Measurements from ENCODE around the gene CALD1.
A peak's percentile ranks its signal among the peaks of the same experiment; 100 is the strongest.

Gene CALD1

DNA sequence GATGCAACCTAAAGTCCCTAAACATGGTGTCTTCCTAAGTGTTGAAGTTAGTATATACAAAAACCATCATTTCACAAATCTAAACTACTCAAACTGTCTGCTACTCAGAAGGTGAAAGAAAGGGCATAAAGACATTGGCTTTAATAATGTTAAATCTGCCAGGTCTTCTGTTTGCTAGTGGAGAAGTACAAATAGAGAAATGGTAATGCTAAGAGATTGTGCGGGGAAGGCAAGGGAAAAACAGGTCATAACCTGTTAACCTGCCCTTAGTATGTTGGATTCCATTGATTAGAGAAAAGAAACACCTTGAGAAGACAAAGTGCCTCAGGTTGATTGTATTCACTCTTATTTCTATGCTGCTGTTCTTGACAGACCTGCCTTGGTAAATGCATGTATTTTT is 80.3 kb downstream of the CALD1 start:
- H3K27ac Mint-ChIP-seq = no peak overlapping the region
- H3K36me3 Mint-ChIP-seq (ENCODE audit: low read depth) = peaks cover 21% of the 10 kb centered on the region
- H3K9me3 Mint-ChIP-seq = peaks cover 5% of the 10 kb centered on the region
- H3K4me3 Mint-ChIP-seq = no peak overlapping the region
- no peaks in the 10 kb centered on the region for H3K27me3 Mint-ChIP-seq (ENCODE audit: low read depth)
- H3K4me1 Mint-ChIP-seq (ENCODE audit: low read depth) = peaks cover 27% of the 10 kb centered on the region

GRCh38 chr7:134865001-134865845 is 85.8 kb downstream of the CALD1 start:
- Mint-ChIP-seq H3K4me1 (ENCODE audit: low read depth) (peaks cover 20% of the 10 kb centered on the region), H3K4me3 (peak overlapping the region; percentile 60)

GRCh38 chr7:134866617-134867016 is 87.2 kb downstream of the CALD1 start:
- H3K9me3 Mint-ChIP-seq = no peaks in the 10 kb centered on the region
- no peak overlapping the region for H3K4me3 Mint-ChIP-seq
- H3K36me3 Mint-ChIP-seq (ENCODE audit: low read depth) = peaks cover 5% of the 10 kb centered on the region
- no peak overlapping the region for H3K27ac Mint-ChIP-seq
- H3K4me1 Mint-ChIP-seq (ENCODE audit: low read depth) = peaks cover 20% of the 10 kb centered on the region
- no peaks in the 10 kb centered on the region for H3K27me3 Mint-ChIP-seq (ENCODE audit: low read depth)

More at GRCh38 chr7:134865001-134865845, 85.8 kb downstream of the CALD1 start:
- no peaks in the 10 kb centered on the region for H3K9me3 Mint-ChIP-seq
- H3K27ac Mint-ChIP-seq = peak overlapping the region; percentile 89
- H3K27me3 Mint-ChIP-seq (ENCODE audit: low read depth) = no peaks in the 10 kb centered on the region
- H3K36me3 Mint-ChIP-seq (ENCODE audit: low read depth) = peaks cover 9% of the 10 kb centered on the region

DNA sequence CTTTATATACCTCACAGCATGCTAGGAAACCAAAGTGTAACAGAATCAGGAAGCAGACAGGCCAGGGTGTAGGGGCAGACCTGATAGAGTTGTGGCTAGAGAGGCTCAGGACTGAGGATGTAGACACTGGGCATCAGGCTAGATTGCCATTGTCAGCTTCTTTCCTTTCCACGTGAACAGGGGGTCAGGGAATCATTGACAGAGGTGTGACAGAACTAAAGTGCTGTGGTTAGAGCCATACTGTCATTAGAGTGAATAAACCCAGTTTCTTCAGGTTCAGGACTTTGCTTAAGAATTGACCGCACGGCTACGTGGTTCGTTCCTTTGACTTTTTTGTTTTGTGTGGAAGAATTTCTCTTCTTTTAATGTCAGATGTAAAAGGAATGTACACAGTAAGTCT is 90.7 kb downstream of the CALD1 start:
- Mint-ChIP-seq H3K27ac (no peak overlapping the region), H3K36me3 (ENCODE audit: low read depth) (no peaks in the 10 kb centered on the region), H3K4me1 (ENCODE audit: low read depth) (peaks cover 13% of the 10 kb centered on the region), H3K27me3 (ENCODE audit: low read depth) (peaks cover 4% of the 10 kb centered on the region), H3K9me3 (no peaks in the 10 kb centered on the region), H3K4me3 (no peak overlapping the region)

DNA sequence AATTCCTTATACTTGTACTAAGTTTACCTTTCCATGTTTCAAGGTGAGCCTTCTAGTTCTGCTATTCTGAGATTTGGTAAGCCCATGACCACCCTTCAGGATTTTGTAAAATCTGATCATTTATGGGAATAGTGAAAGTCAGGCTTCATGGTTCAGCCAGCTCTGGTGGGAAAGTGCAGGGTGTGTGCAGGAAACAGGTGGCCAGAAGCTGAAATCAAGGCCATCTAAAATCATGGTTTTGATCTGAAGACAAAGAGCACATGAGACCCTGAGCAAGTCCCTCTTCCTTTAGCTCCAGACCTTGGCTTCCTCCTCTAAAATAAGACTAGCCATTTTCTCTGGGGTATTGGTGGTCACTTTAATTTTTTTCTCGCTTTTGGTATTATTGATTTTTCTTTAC is 91.3 kb downstream of the CALD1 start:
- H3K4me3 Mint-ChIP-seq = no peak overlapping the region
- H3K27me3 Mint-ChIP-seq (ENCODE audit: low read depth) = peaks cover 4% of the 10 kb centered on the region
- no peaks in the 10 kb centered on the region for H3K36me3 Mint-ChIP-seq (ENCODE audit: low read depth)

DNA sequence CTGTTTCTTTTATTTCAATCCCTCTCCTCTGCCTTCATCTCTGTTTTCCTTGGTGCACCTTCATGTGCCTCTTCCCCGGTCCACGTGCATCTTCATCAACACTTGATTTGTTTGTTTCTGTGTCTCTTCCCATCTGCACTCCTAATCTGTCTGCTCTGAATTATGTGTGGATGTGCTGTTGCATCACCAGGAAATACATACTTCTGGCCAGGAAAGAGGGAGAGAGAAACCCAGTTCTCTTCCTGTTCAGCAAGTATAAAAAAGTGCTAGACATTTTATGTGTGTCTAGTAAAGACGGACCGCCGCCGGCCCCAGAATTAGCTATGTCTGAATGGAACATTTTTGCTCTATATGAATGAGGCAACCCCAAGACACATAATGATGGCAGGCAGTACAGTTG is 93.8 kb downstream of the CALD1 start:
- H3K36me3 Mint-ChIP-seq (ENCODE audit: low read depth) = no peaks in the 10 kb centered on the region
- H3K27ac Mint-ChIP-seq = no peak overlapping the region
- peaks cover 3% of the 10 kb centered on the region for H3K4me1 Mint-ChIP-seq (ENCODE audit: low read depth)
- no peaks in the 10 kb centered on the region for H3K9me3 Mint-ChIP-seq
- no peak overlapping the region for H3K4me3 Mint-ChIP-seq
- H3K27me3 Mint-ChIP-seq (ENCODE audit: low read depth) = peaks cover 4% of the 10 kb centered on the region

More for the DNA sequence above, 91.3 kb downstream of the CALD1 start:
- no peaks in the 10 kb centered on the region for H3K9me3 Mint-ChIP-seq
- H3K27ac Mint-ChIP-seq = no peak overlapping the region
- H3K4me1 Mint-ChIP-seq (ENCODE audit: low read depth) = peaks cover 7% of the 10 kb centered on the region

DNA sequence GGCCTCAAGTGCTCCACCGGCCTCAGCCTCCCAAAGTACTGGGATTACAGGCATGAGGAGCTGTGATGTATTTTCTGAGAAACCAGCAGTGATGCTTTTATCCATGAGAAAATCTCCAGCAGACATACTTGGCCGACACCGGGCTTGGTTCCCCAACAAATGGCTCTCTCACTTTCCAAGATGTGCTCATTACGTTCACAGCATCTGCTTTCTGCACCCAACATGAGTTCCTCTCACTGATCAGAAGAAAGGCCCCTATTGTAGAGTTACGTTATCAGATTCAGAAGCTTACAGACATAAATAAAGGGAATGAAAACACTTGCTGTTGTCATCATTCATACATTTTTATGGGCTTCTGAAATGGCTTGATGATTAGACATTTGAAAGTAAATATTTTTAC is 95.0 kb downstream of the CALD1 start:
- Mint-ChIP-seq H3K9me3 (no peaks in the 10 kb centered on the region), H3K4me3 (no peak overlapping the region), H3K27ac (no peak overlapping the region), H3K27me3 (ENCODE audit: low read depth) (peaks cover 4% of the 10 kb centered on the region), H3K36me3 (ENCODE audit: low read depth) (no peaks in the 10 kb centered on the region), H3K4me1 (ENCODE audit: low read depth) (peaks cover 3% of the 10 kb centered on the region)

DNA sequence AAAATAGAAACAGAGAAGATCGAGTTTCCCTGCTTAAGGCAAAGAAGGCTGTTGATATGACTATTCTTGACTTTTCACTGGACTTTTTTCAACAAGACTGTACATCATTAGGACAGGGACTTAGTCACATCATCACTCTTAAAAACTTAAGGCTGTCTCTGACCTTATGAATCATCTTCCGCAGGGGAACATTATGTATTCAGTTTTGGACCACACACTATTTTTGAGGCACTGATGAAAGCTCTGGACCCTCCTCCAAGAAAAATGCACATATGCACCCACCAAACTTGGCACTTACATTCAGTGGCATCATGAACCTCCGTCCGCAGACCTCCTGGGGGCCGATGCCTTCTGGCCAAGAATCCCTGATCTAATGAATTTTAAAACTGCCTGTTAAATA is 96.4 kb downstream of the CALD1 start:
- H3K36me3 Mint-ChIP-seq (ENCODE audit: low read depth) = no peaks in the 10 kb centered on the region
- peaks cover 3% of the 10 kb centered on the region for H3K4me1 Mint-ChIP-seq (ENCODE audit: low read depth)
- H3K27me3 Mint-ChIP-seq (ENCODE audit: low read depth) = peaks cover 4% of the 10 kb centered on the region
- no peaks in the 10 kb centered on the region for H3K9me3 Mint-ChIP-seq
- no peak overlapping the region for H3K27ac Mint-ChIP-seq
- no peak overlapping the region for H3K4me3 Mint-ChIP-seq

GRCh38 chr7:134878746-134879357 is 99.4 kb downstream of the CALD1 start:
- no peak overlapping the region for H3K27ac Mint-ChIP-seq
- peaks cover 5% of the 10 kb centered on the region for H3K27me3 Mint-ChIP-seq (ENCODE audit: low read depth)
- no peaks in the 10 kb centered on the region for H3K9me3 Mint-ChIP-seq
- H3K4me1 Mint-ChIP-seq (ENCODE audit: low read depth) = no peaks in the 10 kb centered on the region
- H3K4me3 Mint-ChIP-seq = no peak overlapping the region
- no peaks in the 10 kb centered on the region for H3K36me3 Mint-ChIP-seq (ENCODE audit: low read depth)

DNA sequence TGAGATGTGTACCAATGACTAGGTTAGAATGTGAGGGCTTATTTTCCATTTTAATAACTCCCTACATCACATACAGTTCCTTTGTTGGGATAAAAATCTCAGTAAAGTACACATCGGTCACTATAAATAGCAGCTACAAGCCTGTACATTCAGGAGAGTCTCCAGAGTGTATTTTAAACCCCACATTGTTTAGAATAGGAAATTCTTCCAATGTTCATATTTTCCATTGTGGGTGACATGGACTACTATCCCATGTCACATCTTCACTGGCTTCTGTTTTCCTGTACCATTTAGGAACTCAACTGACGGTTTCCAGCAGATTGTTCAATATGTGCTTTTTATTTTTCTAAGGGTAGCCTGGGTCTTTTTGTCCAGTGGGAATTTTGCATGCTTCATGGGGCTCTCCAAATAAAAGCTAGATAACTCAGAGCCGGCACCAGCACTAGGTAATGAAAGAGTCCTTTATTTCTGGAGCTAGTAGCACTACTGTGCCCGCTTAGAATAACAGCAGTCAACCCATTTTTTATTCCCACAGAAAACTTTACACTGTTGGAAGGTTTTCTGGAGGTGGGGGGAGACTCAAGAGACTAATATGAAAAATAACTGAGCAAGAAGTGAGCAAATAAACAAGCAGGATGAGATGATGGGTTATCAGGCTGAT is 100.5 kb downstream of the CALD1 start:
- Mint-ChIP-seq H3K27ac (no peak overlapping the region), H3K4me1 (ENCODE audit: low read depth) (no peaks in the 10 kb centered on the region), H3K27me3 (ENCODE audit: low read depth) (peaks cover 5% of the 10 kb centered on the region), H3K9me3 (no peaks in the 10 kb centered on the region), H3K36me3 (ENCODE audit: low read depth) (no peaks in the 10 kb centered on the region), H3K4me3 (no peak overlapping the region)

DNA sequence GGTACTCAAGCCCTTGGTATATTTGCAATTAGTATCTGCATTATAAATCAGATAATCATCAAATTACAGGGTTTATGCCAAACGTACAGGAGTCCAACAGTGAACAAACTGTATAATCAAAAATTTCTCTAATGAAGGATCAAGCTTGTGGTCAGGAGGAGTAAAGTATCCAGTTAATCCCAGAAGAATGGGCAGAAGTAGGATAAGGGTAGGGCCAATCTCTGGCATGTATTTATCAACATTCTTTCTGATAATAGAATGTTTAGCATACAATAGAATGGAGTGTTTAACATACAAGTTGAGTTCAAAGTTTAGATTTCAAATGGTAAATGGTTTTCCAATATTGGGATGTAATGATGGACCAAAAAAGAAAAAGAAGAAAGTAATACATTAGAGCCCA is 103.0 kb downstream of the CALD1 start:
- no peaks in the 10 kb centered on the region for H3K36me3 Mint-ChIP-seq (ENCODE audit: low read depth)

DNA sequence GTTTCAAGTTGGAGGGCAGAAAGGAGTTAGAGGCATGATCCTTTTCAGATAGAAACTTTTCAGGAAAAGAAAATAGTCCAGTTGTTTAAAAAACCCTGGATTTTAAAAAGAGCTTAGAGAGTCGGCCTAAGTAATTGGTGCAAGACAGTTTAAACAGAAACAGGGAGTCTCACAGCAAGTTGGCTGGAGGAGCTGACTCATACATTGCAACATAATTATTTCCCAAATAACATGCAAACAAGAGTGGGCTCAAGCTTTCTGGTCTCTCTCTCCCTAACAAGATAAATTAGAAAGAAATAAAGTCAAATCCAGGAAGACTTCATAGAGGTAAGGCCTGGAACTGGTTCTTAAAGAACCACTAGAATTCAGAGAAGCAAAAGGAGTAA is 106.5 kb downstream of the CALD1 start:
- Mint-ChIP-seq H3K27me3 (ENCODE audit: low read depth) (peaks cover 5% of the 10 kb centered on the region), H3K27ac (no peak overlapping the region), H3K4me1 (ENCODE audit: low read depth) (peaks cover 3% of the 10 kb centered on the region), H3K4me3 (no peak overlapping the region), H3K9me3 (no peaks in the 10 kb centered on the region), H3K36me3 (ENCODE audit: low read depth) (no peaks in the 10 kb centered on the region)

More for the DNA sequence above, 103.0 kb downstream of the CALD1 start:
- Mint-ChIP-seq H3K27ac (no peak overlapping the region), H3K27me3 (ENCODE audit: low read depth) (peaks cover 5% of the 10 kb centered on the region), H3K9me3 (no peaks in the 10 kb centered on the region), H3K4me1 (ENCODE audit: low read depth) (peaks cover 3% of the 10 kb centered on the region), H3K4me3 (no peak overlapping the region)

DNA sequence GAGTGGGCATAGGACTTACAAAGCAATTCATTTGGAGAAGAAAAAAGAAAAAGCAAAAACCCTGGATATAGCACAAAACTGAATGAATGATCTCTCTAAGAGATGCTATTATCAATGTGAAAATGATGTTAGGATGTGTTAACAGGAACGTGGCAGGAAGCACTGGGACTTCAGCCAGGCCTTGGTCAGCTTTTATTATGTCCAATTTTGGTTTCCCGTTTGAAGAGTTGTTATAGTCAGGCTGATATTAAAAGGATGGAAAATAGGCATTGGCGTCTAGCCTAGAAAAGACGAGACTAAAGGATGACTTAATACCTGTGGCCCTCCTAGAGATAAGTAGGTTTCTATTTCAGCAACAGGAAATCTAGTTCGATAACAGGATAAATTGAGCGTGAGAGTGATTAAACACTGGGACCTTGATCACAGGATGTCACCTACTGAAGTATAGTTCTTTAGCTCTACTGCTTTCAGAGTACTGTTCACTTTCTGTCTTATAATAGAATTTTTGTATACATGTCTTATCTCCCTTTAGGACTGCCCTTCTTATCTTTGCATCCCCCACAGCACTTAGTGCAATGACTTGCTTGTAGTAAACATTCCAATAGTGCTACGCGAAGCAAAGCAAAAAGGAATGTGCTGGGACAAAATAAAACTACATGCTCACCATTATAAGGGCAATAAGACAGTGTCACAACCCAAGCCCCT is 107.1 kb downstream of the CALD1 start:
- Mint-ChIP-seq H3K9me3 (no peaks in the 10 kb centered on the region), H3K4me3 (no peak overlapping the region), H3K27me3 (ENCODE audit: low read depth) (peaks cover 8% of the 10 kb centered on the region), H3K27ac (no peak overlapping the region), H3K4me1 (ENCODE audit: low read depth) (peaks cover 5% of the 10 kb centered on the region), H3K36me3 (ENCODE audit: low read depth) (no peaks in the 10 kb centered on the region)

GRCh38 chr7:134887523-134887922 is 108.1 kb downstream of the CALD1 start:
- Mint-ChIP-seq H3K4me1 (ENCODE audit: low read depth) (peaks cover 5% of the 10 kb centered on the region), H3K27ac (no peak overlapping the region)

More at GRCh38 chr7:134887523-134887922, 108.1 kb downstream of the CALD1 start:
- Mint-ChIP-seq H3K4me3 (no peak overlapping the region), H3K27me3 (ENCODE audit: low read depth) (peaks cover 4% of the 10 kb centered on the region), H3K9me3 (no peaks in the 10 kb centered on the region), H3K36me3 (ENCODE audit: low read depth) (no peaks in the 10 kb centered on the region)
